ENCODE results near the gene FAM161A.

Gene FAM161A

GRCh38 chr2:61775956-61776570 is 77.8 kb downstream of the FAM161A start:
- no peak for DNase-seq
